ENCODE data around the gene SPAG8. TPM values are rescaled to one million over a fixed set of nuclear protein-coding genes. Genes with fewer than 3 reads are reported as not detected.

The SPAG8 gene
- total RNA-seq, 1 donor from 2014 or later = 2.8 TPM

DNA sequence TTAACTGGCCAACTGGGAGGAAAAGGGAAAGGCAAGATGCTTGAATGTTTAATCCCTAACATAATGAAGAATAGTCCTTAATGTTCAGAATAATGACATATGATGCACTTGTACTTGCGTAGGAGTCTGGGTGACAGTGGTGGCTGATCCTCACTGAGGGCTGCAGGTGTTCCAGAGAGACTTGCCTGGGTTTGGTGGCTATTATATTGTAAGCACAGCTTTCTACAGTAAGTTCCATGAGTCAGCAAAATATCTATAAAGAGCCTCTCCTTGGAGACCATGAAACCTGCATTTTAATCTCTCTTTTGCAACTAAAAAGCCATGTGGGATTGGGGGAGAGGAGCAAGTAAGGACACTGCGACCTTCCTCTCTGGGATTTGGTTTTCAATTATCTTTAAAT lies 22.5 kb downstream of the SPAG8 start:
- Histone ChIP-seq H3K4me3 (no peak overlapping the region), H3K27ac (no peak overlapping the region), H3K27me3 (no peaks in the 10 kb centered on the region), H3K4me1 (peaks cover 9% of the 10 kb centered on the region), H3K36me3 (no peaks in the 10 kb centered on the region), H3K9me3 (no peaks in the 10 kb centered on the region)
- no peak for ATAC-seq
- DNase-seq = no peak
- TF ChIP-seq, protein P1, sequence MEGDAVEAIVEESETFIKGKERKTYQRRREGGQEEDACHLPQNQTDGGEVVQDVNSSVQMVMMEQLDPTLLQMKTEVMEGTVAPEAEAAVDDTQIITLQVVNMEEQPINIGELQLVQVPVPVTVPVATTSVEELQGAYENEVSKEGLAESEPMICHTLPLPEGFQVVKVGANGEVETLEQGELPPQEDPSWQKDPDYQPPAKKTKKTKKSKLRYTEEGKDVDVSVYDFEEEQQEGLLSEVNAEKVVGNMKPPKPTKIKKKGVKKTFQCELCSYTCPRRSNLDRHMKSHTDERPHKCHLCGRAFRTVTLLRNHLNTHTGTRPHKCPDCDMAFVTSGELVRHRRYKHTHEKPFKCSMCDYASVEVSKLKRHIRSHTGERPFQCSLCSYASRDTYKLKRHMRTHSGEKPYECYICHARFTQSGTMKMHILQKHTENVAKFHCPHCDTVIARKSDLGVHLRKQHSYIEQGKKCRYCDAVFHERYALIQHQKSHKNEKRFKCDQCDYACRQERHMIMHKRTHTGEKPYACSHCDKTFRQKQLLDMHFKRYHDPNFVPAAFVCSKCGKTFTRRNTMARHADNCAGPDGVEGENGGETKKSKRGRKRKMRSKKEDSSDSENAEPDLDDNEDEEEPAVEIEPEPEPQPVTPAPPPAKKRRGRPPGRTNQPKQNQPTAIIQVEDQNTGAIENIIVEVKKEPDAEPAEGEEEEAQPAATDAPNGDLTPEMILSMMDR (IDR thresholded peaks at IDR 0.05) = no peak
- intact Hi-C loops (cut with DNase I) = no loop called here

DNA sequence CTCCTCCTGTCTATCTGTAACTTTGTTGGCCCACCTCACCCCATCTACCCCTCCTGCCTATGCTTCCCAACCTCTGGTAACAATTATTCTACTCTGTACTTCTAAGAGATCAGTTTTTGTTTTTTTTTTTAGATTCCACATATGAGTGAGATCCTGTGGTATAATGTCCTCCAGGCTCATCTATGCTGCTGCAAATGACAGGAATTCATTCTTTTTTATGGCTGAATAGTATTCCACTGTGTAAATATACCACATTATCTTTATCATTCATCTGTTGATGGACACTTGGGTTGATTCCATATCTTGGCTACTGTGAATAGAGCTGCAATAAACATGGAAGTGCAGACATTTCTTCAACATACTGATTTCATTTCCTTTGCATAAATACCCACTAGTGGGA lies 28.6 kb downstream of the SPAG8 start:
- ATAC-seq = no peak
- H3K27me3 ChIP-seq = no peaks in the 10 kb centered on the region
- no peaks in the 10 kb centered on the region for H3K9me3 ChIP-seq
- no peak for DNase-seq
- intact Hi-C loops (cut with DNase I) = no loop called here
- H3K4me3 ChIP-seq = no peak overlapping the region
- no peak overlapping the region for H3K27ac ChIP-seq
- H3K36me3 ChIP-seq = no peaks in the 10 kb centered on the region
- TF ChIP-seq, protein P1 (IDR thresholded peaks at IDR 0.05) = no peak
- no peaks in the 10 kb centered on the region for H3K4me1 ChIP-seq

DNA sequence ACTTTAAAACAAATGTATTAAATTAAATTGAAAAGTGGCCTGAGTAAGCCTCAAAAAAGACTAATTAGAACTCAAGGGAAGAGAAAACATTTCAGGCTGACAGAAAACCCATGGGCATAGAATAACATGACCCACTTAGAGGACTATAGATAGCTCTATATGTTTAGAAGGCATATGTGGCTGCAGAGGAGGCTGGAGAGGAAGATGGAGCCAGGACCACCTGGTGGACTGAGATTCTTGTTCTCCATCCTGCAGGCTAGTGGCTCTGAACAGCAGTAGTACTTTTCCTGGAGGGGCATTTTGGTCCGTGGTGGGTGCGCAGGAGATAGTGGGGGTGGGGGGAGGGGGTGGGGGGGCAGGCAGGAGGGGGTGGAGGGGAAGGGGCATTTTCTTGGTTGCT lies 31.0 kb downstream of the SPAG8 start:
- no peaks in the 10 kb centered on the region for H3K4me1 ChIP-seq
- intact Hi-C loops (cut with DNase I) = no loop called here

DNA sequence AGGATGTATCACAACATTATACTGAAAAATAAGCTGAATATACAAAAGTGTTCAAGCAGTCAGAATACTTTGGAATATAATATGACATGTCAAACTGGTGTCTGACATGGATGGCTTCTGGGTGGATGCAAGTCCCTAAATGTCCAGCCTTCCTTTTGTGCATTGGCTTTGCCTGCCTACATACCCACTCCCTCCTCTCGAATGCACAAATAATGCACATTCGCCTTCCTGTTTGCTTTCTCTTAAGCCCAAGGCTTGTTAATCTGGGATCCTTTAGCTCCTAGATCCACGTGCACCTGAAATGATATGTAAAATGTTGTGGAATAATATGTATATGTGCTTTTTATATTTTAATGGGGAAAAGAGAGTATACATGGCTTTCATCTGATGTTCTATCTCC lies 33.6 kb downstream of the SPAG8 start:
- DNase-seq (no peak), ATAC-seq (no peak)
- Histone ChIP-seq H3K9me3 (no peaks in the 10 kb centered on the region), H3K27ac (no peak overlapping the region), H3K27me3 (no peaks in the 10 kb centered on the region), H3K4me1 (no peaks in the 10 kb centered on the region), H3K4me3 (no peak overlapping the region), H3K36me3 (no peaks in the 10 kb centered on the region)
- TF ChIP-seq, protein P1 (IDR thresholded peaks at IDR 0.05) = no peak
- intact Hi-C loops (cut with DNase I) = no loop called here

More for the DNA sequence above, 31.0 kb downstream of the SPAG8 start:
- Histone ChIP-seq H3K4me3 (no peak overlapping the region), H3K36me3 (no peaks in the 10 kb centered on the region), H3K27me3 (no peaks in the 10 kb centered on the region), H3K9me3 (no peaks in the 10 kb centered on the region), H3K27ac (no peak overlapping the region)
- ATAC-seq = no peak
- TF ChIP-seq, protein P1 (IDR thresholded peaks at IDR 0.05) = no peak
- DNase-seq = no peak

DNA sequence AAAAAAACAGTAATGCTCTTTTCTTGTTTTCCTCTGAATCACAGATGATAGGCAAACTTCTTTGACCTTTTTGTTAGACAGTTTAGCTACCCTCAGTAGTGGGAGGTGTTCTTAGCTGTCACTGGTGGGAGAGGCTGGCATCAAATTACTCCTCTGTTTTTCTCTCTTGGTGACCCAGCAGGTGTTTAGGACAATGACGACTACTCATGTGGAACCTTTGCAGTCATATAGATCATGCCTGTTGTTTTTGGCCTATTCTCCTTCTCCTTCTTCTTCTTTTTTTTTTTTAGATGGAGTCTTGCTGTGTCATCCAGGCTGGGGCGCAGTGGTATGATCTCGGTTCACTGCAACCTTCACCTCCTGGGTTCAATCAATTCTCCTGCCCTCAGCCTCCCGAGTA lies 36.0 kb downstream of the SPAG8 start:
- DNase-seq (no peak), ATAC-seq (no peak)
- Histone ChIP-seq H3K4me1 (peaks cover 14% of the 10 kb centered on the region), H3K27me3 (no peaks in the 10 kb centered on the region), H3K9me3 (no peaks in the 10 kb centered on the region), H3K27ac (no peak overlapping the region), H3K4me3 (no peak overlapping the region), H3K36me3 (no peaks in the 10 kb centered on the region)
- TF ChIP-seq, protein P1 (IDR thresholded peaks at IDR 0.05) = no peak
- intact Hi-C loops (cut with DNase I) = no loop called here

Data from upper lobe of right lung (tissue), 1 donor.